Ectodermal cell (in vitro differentiated cells): ENCODE results near the gene RASSF10. TPM values are rescaled to one million over a fixed set of nuclear protein-coding genes. Genes with fewer than 3 reads are reported as not detected.

Source experiments
- H3K27ac ChIP-seq: 2 replicates; pipeline ENCODE4 v1.7.0; 2013; ENCODE audit warnings: mild to moderate bottlenecking, low read depth, low read length; ENCODE audit not compliant: insufficient read depth, poor library complexity, severe bottlenecking
- H3K27me3 ChIP-seq: 2 replicates; pipeline ENCODE4 v1.7.0; 2013; ENCODE audit warnings: mild to moderate bottlenecking, low read length; ENCODE audit not compliant: insufficient read depth, control insufficient read depth, poor library complexity, severe bottlenecking
- H3K36me3 ChIP-seq: one replicate; pipeline ENCODE4 v1.7.0; 2013; ENCODE audit warnings: low read length; ENCODE audit not compliant: control insufficient read depth, insufficient read depth
- H3K4me1 ChIP-seq: one replicate; pipeline ENCODE4 v1.7.0; 2013; ENCODE audit warnings: low read length; ENCODE audit not compliant: control insufficient read depth, insufficient read depth
- H3K4me3 ChIP-seq: 2 replicates; pipeline ENCODE4 v1.7.0; 2013; ENCODE audit warnings: low read depth, low read length, control low read depth; ENCODE audit not compliant: insufficient read depth
- H3K9me3 ChIP-seq: 2 replicates; pipeline ENCODE4 v1.7.0; 2013; ENCODE audit warnings: mild to moderate bottlenecking, low read length, moderate library complexity; ENCODE audit not compliant: control insufficient read depth
- WGBS, 2 experiments: methylation state at CpG; one replicate each; pipeline ENCODE4 v1.1.7; 2013; ENCODE audit warnings: missing lambda C conversion rate in 2 of 2; 5-methylcytosine and 5-hydroxymethylcytosine counted together
- polyA plus RNA-seq, 4 experiments: library from polyadenylated mRNA; stranded (reverse); fragments of 50-300 nt; gene quantifications; one replicate each; pipeline ENCODE4 v1.2.3, GENCODE V29; 2013

RASSF10 gene
- 0.87 TPM for polyA plus RNA-seq (2013, experiment 1 of 4)
- 1.2 TPM for polyA plus RNA-seq (2013, experiment 2 of 4)
- polyA plus RNA-seq (2013, experiment 3 of 4) = 1.4 TPM
- polyA plus RNA-seq (2013, experiment 4 of 4) = 1.2 TPM

GRCh38 chr11:13008625-13009475, at the start of gene RASSF10:
Gene RASSF10, plus strand, starts transcription at chr11:13009316. Its CDS starts 261 bp downstream, at chr11:13009577.
- Histone ChIP-seq H3K36me3 (no peaks in the 10 kb centered on the region), H3K4me1 (peaks cover 27% of the 10 kb centered on the region), H3K27ac (no peak within 1 kb of the TSS), H3K4me3 (peak within 1 kb of the TSS; percentile 40), H3K27me3 (peaks cover 69% of the 10 kb centered on the region), H3K9me3 (peaks cover 3% of the 10 kb centered on the region)
- WGBS, 2 experiments = 0% methylated on average over 68 of the region's 68 CpGs

- WGBS, 2 experiments = 73 to 96% methylated on average over 1 to 2 of the region's 2 CpGs
- Histone ChIP-seq H3K27me3 (no peaks in the 10 kb centered on the region), H3K36me3 (no peaks in the 10 kb centered on the region), H3K27ac (no peak overlapping the region), H3K9me3 (no peaks in the 10 kb centered on the region), H3K4me3 (no peak overlapping the region), H3K4me1 (peaks cover 8% of the 10 kb centered on the region)
Observed at GRCh38 chr11:12961615-12962014, 47.5 kb upstream of the RASSF10 start.

GRCh38 chr11:12962306-12962705, 46.8 kb upstream of the RASSF10 start:
- H3K9me3 ChIP-seq = no peaks in the 10 kb centered on the region
- no peaks in the 10 kb centered on the region for H3K36me3 ChIP-seq
- peaks cover 12% of the 10 kb centered on the region for H3K4me1 ChIP-seq
- H3K27ac ChIP-seq = no peak overlapping the region
- H3K27me3 ChIP-seq = no peaks in the 10 kb centered on the region
- no peak overlapping the region for H3K4me3 ChIP-seq
- 94 to 95% methylated on average over 10 of the region's 10 CpGs for WGBS, 2 experiments

GRCh38 chr11:12963051-12963450, 46.1 kb upstream of the RASSF10 start:
- H3K9me3 ChIP-seq = no peaks in the 10 kb centered on the region
- no peak overlapping the region for H3K4me3 ChIP-seq
- 85 to 94% methylated on average over 5 of the region's 5 CpGs for WGBS, 2 experiments
- no peaks in the 10 kb centered on the region for H3K36me3 ChIP-seq
- H3K27ac ChIP-seq = no peak overlapping the region
- peaks cover 12% of the 10 kb centered on the region for H3K4me1 ChIP-seq
- no peaks in the 10 kb centered on the region for H3K27me3 ChIP-seq

GRCh38 chr11:12963792-12964536, 45.2 kb upstream of the RASSF10 start:
- peaks cover 12% of the 10 kb centered on the region for H3K4me1 ChIP-seq
- H3K4me3 ChIP-seq = no peak overlapping the region
- 27 to 34% methylated on average over 13 of the region's 13 CpGs for WGBS, 2 experiments
- H3K36me3 ChIP-seq = no peaks in the 10 kb centered on the region
- H3K27me3 ChIP-seq = no peaks in the 10 kb centered on the region
- H3K9me3 ChIP-seq = no peaks in the 10 kb centered on the region
- no peak overlapping the region for H3K27ac ChIP-seq

GRCh38 chr11:12964650-12965049, 44.5 kb upstream of the RASSF10 start:
- WGBS, 2 experiments = 95 to 96% methylated on average over 7 of the region's 7 CpGs
- Histone ChIP-seq H3K27me3 (no peaks in the 10 kb centered on the region), H3K4me1 (peaks cover 12% of the 10 kb centered on the region), H3K36me3 (no peaks in the 10 kb centered on the region), H3K27ac (no peak overlapping the region), H3K9me3 (no peaks in the 10 kb centered on the region), H3K4me3 (no peak overlapping the region)

- H3K4me1 ChIP-seq = peaks cover 12% of the 10 kb centered on the region
- 79 to 80% methylated on average over 5 of the region's 5 CpGs for WGBS, 2 experiments
- no peak overlapping the region for H3K27ac ChIP-seq
- no peak overlapping the region for H3K4me3 ChIP-seq
- no peaks in the 10 kb centered on the region for H3K9me3 ChIP-seq
- H3K27me3 ChIP-seq = no peaks in the 10 kb centered on the region
- no peaks in the 10 kb centered on the region for H3K36me3 ChIP-seq
Observed at GRCh38 chr11:12966002-12966401, 43.1 kb upstream of the RASSF10 start.

GRCh38 chr11:12968101-12968500, 41.0 kb upstream of the RASSF10 start:
- H3K9me3 ChIP-seq = no peaks in the 10 kb centered on the region
- H3K27ac ChIP-seq = no peak overlapping the region
- WGBS, 2 experiments = 73 to 89% methylated on average over 1 of the region's 1 CpG
- H3K27me3 ChIP-seq = no peaks in the 10 kb centered on the region
- H3K4me1 ChIP-seq = peaks cover 12% of the 10 kb centered on the region
- H3K36me3 ChIP-seq = no peaks in the 10 kb centered on the region
- H3K4me3 ChIP-seq = no peak overlapping the region

- Histone ChIP-seq H3K36me3 (no peaks in the 10 kb centered on the region), H3K4me1 (peaks cover 12% of the 10 kb centered on the region), H3K27me3 (no peaks in the 10 kb centered on the region), H3K9me3 (no peaks in the 10 kb centered on the region), H3K4me3 (no peak overlapping the region), H3K27ac (no peak overlapping the region)
- 92 to 94% methylated on average over 6 of the region's 6 CpGs for WGBS, 2 experiments
Observed at GRCh38 chr11:12968826-12969225, 40.3 kb upstream of the RASSF10 start.

- no peak overlapping the region for H3K27ac ChIP-seq
- H3K27me3 ChIP-seq = no peaks in the 10 kb centered on the region
- H3K4me1 ChIP-seq = peaks cover under 1% of the 10 kb centered on the region
- H3K36me3 ChIP-seq = no peaks in the 10 kb centered on the region
- WGBS, 2 experiments = 92 to 95% methylated on average over 1 of the region's 1 CpG
- H3K4me3 ChIP-seq = no peak overlapping the region
- H3K9me3 ChIP-seq = no peaks in the 10 kb centered on the region
Observed at GRCh38 chr11:12971955-12972354, 37.2 kb upstream of the RASSF10 start.
